ENCODE data around the gene SPATA22. TPM values are rescaled to one million over a fixed set of nuclear protein-coding genes. Genes with fewer than 3 reads are reported as not detected.

Gene SPATA22
- total RNA-seq, 1 donor from 2014 or later: 3.7 TPM

Other genes starting within 250 kb of the SPATA22 start
- 0.41 TPM for gene OR3A1, start 173.5 kb downstream of the SPATA22 start, total RNA-seq
- gene OR3A2, start 85.5 kb downstream of the SPATA22 start, total RNA-seq: 2.4 TPM
- not detected for gene OR1E1, start 73.4 kb downstream of the SPATA22 start, total RNA-seq
- not detected for gene OR3A3, start 60.4 kb downstream of the SPATA22 start, total RNA-seq
- gene OR1E2, start 38.0 kb downstream of the SPATA22 start, total RNA-seq: not detected
- 0.41 TPM for gene ASPA, start 4.2 kb upstream of the SPATA22 start, total RNA-seq
- gene TRPV3, start 86.0 kb upstream of the SPATA22 start, total RNA-seq: 0.82 TPM
- gene TRPV1, start 137.6 kb upstream of the SPATA22 start, total RNA-seq: 4.5 TPM
- gene SHPK, start 164.4 kb upstream of the SPATA22 start, total RNA-seq: 8.6 TPM
- 5.7 TPM for gene CTNS, start 164.9 kb upstream of the SPATA22 start, total RNA-seq
- 26.9 TPM for gene TAX1BP3, start 196.8 kb upstream of the SPATA22 start, total RNA-seq
- gene EMC6, start 197.0 kb upstream of the SPATA22 start, total RNA-seq: 7.3 TPM
- gene P2RX5, start 224.3 kb upstream of the SPATA22 start, total RNA-seq: 5.3 TPM